ENCODE results near the gene PPA2. TPM values are rescaled to one million over a fixed set of nuclear protein-coding genes. Genes with fewer than 3 reads are reported as not detected.
"Not testable (repeated sequence)": the region's sequence is repeated elsewhere in the genome, so short reads cannot be mapped to it uniquely, and the experiment has no call there.

PPA2 gene
- total RNA-seq, 6 donors from 2014 or later, result 40.9 to 106 (median 60.9) TPM

GRCh38 chr4:105417624-105418023 is 56.2 kb downstream of the PPA2 start:
- DNase-seq (no peak), ATAC-seq (ENCODE audit: low FRiP score in 2 of 2) (no peak)
- H3K27ac ChIP-seq, result no peak overlapping the region
- no peaks in the 10 kb centered on the region for H3K27me3 ChIP-seq
- H3K36me3 ChIP-seq, result peaks cover 0 to 31% (median 13%) of the 10 kb centered on the region in 4 donors
- TF ChIP-seq CTCF (IDR thresholded peaks at IDR 0.05), result no peak
- no peak for TF ChIP-seq POLR2A (IDR thresholded peaks at IDR 0.05)
- TF ChIP-seq POLR2AphosphoS5 (IDR thresholded peaks at IDR 0.05), result no peak
- TF ChIP-seq EP300 (IDR thresholded peaks at IDR 0.05), result no peak
- no peaks in the 10 kb centered on the region for H3K9me3 ChIP-seq
- H3K4me3 ChIP-seq, result no peak overlapping the region
- WGBS, 2 donors, result 96 to 98% methylated on average over 5 of the region's 5 CpGs
- H3K4me1 ChIP-seq, result no peaks in the 10 kb centered on the region

GRCh38 chr4:105415281-105415744 is 58.5 kb downstream of the PPA2 start:
- Histone ChIP-seq H3K36me3 (peaks cover 0 to 21% (median 10%) of the 10 kb centered on the region in 4 donors), H3K4me3 (no peak overlapping the region), H3K4me1 (no peaks in the 10 kb centered on the region), H3K27me3 (no peaks in the 10 kb centered on the region), H3K27ac (no peak overlapping the region), H3K9me3 (peaks cover 0 to 8% (median 0%) of the 10 kb centered on the region in 4 donors)
- DNase-seq (peak in 1 of 2 donors; percentile 53), ATAC-seq (ENCODE audit: low FRiP score in 2 of 2) (peak in 1 of 2 donors; percentile 43)
- no peak for TF ChIP-seq POLR2A (IDR thresholded peaks at IDR 0.05)
- no peak for TF ChIP-seq POLR2AphosphoS5 (IDR thresholded peaks at IDR 0.05)
- no peak for TF ChIP-seq EP300 (IDR thresholded peaks at IDR 0.05)
- no peak for TF ChIP-seq CTCF (IDR thresholded peaks at IDR 0.05)
- WGBS, 2 donors, result 95 to 100% methylated on average over 2 to 12 of the region's 12 CpGs

GRCh38 chr4:105414316-105414715 is 59.5 kb downstream of the PPA2 start:
- Histone ChIP-seq H3K27me3 (no peaks in the 10 kb centered on the region), H3K4me1 (no peaks in the 10 kb centered on the region), H3K9me3 (peaks cover 0 to 8% (median 0%) of the 10 kb centered on the region in 4 donors), H3K27ac (no peak overlapping the region), H3K36me3 (peaks cover 0 to 25% (median 10%) of the 10 kb centered on the region in 4 donors), H3K4me3 (no peak overlapping the region)
- WGBS, 2 donors, result 86 to 90% methylated on average over 12 to 15 of the region's 15 CpGs
- no peak for TF ChIP-seq POLR2AphosphoS5 (IDR thresholded peaks at IDR 0.05)
- peak in 1 of 2 donors; percentile 65 for DNase-seq
- peak in 1 of 2 donors; percentile 53 for ATAC-seq (ENCODE audit: low FRiP score in 2 of 2)

GRCh38 chr4:105409135-105409534 is 64.7 kb downstream of the PPA2 start:
- not testable (repeated sequence) for H3K27me3 ChIP-seq; H3K27ac ChIP-seq; ATAC-seq (ENCODE audit: low FRiP score in 2 of 2); H3K9me3 ChIP-seq; H3K4me1 ChIP-seq; H3K4me3 ChIP-seq
- peak in 1 of 2 donors; percentile 9 for DNase-seq
- 97% methylated on average over 8 of the region's 8 CpGs; no CpG with 5 or more reads in 1 of the 2 donors for WGBS, 2 donors
- H3K36me3 ChIP-seq, result peaks cover 0 to 21% (median under 1%) of the 10 kb centered on the region in 4 donors

- no peaks in the 10 kb centered on the region for H3K27me3 ChIP-seq
- H3K4me3 ChIP-seq, result no peak overlapping the region
- H3K36me3 ChIP-seq, result peaks cover 0 to 25% (median 0%) of the 10 kb centered on the region in 4 donors
- DNase-seq, result no peak
- WGBS, 2 donors, result 76 to 77% methylated on average over 1 of the region's 1 CpG
- no peaks in the 10 kb centered on the region for H3K4me1 ChIP-seq
- no peak for ATAC-seq (ENCODE audit: low FRiP score in 2 of 2)
- H3K9me3 ChIP-seq, result peaks cover 0 to 5% (median 0%) of the 10 kb centered on the region in 4 donors
- H3K27ac ChIP-seq, result no peak overlapping the region
- TF ChIP-seq POLR2A (IDR thresholded peaks at IDR 0.05) (no peak), EP300 (IDR thresholded peaks at IDR 0.05) (no peak), POLR2AphosphoS5 (IDR thresholded peaks at IDR 0.05) (no peak), CTCF (IDR thresholded peaks at IDR 0.05) (no peak)
Observed at GRCh38 chr4:105400901-105401677, 72.8 kb downstream of the PPA2 start.

Data from upper lobe of left lung (tissue), 6 donors.